Cerebellar cortex (tissue), 1 donor: ENCODE results near the gene PCDHA10.
"Not testable (repeated sequence)": the region's sequence is repeated elsewhere in the genome, so short reads cannot be mapped to it uniquely, and the experiment has no call there.

Experiments used
- DNase-seq: peaks from one replicate; pipeline ENCODE4 v3.0.0-alpha.2; 2015; ENCODE audit warnings: low spot score

PCDHA10 gene, protein sequence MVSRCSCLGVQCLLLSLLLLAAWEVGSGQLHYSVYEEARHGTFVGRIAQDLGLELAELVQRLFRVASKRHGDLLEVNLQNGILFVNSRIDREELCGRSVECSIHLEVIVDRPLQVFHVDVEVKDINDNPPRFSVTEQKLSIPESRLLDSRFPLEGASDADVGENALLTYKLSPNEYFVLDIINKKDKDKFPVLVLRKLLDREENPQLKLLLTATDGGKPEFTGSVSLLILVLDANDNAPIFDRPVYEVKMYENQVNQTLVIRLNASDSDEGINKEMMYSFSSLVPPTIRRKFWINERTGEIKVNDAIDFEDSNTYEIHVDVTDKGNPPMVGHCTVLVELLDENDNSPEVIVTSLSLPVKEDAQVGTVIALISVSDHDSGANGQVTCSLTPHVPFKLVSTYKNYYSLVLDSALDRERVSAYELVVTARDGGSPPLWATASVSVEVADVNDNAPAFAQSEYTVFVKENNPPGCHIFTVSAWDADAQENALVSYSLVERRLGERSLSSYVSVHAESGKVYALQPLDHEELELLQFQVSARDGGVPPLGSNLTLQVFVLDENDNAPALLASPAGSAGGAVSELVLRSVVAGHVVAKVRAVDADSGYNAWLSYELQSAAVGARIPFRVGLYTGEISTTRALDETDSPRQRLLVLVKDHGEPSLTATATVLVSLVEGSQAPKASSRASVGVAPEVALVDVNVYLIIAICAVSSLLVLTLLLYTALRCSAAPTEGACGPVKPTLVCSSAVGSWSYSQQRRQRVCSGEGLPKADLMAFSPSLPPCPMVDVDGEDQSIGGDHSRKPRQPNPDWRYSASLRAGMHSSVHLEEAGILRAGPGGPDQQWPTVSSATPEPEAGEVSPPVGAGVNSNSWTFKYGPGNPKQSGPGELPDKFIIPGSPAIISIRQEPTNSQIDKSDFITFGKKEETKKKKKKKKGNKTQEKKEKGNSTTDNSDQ

DNA sequence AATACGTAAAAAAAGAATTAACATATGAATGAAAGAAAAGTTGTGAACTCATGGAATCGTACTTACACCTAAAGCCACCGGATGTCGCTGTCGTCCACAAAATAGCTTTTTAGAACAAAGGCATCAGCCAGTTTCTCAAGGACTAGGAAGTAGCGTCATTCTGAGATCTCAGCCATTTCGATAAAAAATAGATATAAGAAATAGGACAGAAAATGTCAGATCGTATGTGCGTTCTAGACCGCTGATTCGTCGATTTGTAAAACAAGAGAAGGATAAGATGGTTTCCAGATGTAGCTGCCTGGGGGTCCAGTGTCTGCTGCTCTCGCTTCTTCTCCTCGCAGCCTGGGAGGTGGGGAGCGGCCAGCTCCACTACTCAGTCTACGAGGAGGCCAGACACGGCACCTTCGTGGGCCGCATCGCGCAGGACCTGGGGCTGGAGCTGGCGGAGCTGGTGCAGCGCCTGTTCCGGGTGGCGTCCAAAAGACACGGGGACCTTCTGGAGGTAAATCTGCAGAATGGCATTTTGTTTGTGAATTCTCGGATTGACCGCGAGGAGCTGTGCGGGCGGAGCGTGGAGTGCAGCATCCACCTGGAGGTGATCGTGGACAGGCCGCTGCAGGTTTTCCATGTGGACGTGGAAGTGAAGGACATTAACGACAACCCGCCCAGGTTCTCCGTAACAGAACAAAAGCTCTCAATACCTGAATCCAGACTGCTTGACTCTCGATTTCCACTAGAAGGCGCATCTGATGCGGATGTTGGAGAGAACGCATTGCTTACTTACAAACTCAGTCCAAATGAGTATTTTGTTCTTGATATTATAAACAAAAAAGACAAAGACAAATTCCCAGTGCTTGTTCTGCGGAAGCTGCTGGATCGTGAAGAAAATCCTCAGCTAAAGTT, at the start of gene PCDHA10:
TSS of gene PCDHA10 (plus strand) at position 126 of the 903 bp plus-strand sequence. CDS start at position 278, 152 bp downstream.
- DNase-seq = peak; percentile 19

DNA sequence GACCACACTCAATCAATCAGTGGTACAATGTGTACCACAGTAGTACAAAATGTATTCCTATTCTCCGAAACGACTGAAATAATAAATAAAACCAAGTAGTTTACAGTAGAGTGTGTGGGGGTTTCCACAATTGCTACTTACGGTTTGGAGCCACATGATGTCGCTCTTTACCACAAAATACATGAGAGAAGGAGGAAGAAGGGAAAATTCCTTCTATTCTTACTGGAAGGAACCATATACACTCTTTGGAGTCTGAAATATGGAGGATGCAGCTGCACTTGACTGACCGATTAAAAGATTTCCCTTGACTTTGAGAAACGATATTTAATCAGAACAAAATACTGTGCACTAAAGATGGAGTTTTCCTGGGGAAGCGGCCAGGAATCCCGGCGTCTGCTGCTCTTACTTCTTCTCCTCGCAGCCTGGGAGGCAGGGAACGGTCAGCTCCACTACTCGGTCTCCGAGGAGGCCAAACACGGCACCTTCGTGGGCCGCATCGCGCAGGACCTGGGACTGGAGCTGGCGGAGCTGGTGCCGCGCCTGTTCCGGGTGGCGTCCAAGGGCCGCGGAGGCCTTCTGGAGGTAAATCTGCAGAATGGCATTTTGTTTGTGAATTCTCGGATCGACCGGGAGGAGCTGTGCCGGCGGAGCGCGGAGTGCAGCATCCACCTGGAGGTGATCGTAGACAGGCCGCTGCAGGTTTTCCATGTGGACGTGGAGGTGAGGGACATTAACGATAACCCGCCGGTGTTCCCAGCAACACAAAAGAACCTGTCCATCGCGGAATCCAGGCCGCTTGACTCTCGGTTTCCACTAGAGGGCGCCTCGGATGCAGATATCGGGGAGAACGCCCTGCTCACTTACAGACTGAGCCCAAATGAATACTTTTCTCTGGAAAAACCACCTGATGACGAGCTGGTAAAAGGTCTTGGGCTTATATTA, 48.6 kb upstream of the PCDHA10 start, which contains the start of gene PCDHA4:
TSS of gene PCDHA4 (plus strand) at position 235 of the 942 bp plus-strand sequence.
- peak; percentile 64 for DNase-seq

DNA sequence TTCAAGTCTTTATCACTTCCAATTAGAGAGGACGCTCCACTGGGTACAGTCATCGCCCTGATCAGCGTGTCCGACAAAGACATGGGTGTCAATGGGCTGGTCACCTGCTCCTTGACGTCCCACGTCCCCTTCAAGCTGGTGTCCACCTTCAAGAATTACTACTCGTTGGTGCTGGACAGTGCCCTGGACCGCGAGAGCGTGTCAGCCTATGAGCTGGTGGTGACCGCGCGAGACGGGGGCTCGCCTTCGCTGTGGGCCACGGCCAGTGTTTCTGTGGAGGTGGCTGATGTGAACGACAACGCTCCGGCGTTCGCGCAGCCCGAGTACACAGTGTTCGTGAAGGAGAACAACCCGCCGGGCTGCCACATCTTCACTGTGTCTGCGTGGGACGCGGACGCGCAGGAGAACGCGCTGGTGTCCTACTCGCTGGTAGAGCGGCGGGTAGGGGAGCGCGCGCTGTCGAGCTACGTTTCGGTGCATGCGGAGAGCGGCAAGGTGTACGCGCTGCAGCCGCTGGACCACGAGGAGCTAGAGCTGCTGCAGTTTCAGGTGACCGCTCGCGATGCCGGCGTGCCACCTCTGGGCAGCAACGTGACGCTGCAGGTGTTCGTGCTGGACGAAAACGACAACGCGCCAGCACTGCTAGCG, 47.3 kb upstream of the PCDHA10 start:
- not testable (repeated sequence) for DNase-seq

DNA sequence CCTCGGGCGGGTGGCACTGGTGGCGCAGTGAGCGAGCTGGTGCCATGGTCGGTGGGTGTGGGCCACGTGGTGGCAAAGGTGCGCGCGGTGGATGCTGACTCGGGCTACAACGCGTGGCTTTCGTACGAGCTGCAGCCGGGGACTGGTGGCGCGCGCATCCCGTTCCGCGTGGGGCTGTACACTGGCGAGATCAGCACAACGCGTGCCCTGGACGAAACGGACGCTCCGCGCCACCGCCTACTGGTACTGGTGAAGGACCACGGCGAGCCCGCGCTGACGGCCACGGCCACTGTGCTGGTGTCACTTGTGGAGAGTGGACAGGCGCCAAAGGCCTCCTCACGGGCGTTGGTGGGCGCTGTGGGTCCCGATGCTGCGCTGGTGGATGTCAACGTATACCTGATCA, 46.8 kb upstream of the PCDHA10 start:
- DNase-seq = no peak

DNA sequence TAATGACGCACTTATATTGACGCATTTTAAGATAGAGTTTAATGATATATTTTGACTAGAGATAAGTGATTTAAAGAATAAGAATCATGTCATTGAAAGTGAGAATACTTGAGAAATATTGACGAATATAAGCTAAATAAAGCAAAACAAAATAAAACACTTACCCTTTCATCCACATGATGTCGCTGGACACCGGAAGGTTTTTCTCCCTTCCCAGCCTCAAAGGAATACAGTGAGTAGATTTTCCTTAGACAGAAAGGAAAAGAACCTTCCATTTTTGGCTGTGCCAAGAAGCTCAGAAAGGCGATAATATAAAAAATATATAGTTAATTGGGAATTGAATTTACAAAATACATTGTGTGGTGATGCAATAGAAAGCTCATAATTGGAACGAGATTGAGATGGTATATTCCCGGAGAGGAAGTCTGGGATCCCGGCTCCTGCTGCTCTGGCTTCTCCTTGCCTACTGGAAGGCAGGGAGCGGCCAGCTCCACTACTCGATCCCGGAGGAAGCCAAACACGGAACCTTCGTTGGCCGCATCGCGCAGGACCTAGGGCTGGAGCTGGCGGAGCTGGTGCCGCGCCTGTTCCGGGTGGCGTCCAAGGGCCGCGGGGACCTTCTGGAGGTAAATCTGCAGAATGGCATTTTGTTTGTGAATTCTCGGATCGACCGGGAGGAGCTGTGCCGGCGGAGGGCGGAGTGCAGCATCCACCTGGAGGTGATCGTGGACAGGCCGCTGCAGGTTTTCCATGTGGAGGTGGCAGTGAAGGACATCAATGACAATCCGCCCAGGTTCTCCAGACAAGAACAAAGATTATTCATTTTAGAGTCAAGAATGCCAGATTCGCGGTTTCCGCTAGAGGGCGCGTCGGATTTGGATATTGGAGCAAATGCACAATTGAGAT, 34.1 kb upstream of the PCDHA10 start, which contains the start of gene PCDHA5:
TSS of gene PCDHA5 (plus strand) at position 239 of the 906 bp plus-strand sequence.
- DNase-seq = peak; percentile 47

DNA sequence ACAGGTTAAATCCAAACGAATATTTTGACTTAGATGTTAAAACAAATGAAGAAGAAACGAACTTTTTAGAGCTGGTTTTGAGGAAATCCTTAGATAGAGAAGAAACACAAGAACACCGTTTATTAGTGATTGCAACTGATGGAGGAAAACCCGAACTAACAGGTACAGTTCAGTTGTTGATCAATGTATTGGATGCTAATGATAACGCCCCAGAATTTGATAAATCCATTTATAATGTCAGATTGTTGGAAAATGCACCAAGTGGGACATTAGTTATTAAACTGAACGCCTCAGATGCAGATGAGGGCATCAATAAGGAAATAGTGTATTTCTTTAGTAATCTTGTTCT, 33.4 kb upstream of the PCDHA10 start:
- DNase-seq = no peak

DNA sequence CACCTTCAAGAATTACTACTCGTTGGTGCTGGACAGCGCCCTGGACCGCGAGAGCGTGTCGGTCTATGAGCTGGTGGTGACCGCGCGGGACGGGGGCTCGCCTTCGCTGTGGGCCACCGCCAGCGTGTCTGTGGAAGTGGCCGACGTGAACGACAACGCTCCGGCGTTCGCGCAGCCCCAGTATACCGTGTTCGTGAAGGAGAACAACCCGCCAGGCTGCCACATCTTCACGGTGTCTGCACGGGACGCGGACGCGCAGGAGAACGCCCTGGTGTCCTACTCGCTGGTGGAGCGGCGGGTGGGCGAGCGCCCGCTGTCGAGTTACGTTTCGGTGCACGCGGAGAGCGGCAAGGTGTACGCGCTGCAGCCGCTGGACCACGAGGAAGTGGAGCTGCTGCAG, 32.7 kb upstream of the PCDHA10 start:
- DNase-seq = not testable (repeated sequence)

DNA sequence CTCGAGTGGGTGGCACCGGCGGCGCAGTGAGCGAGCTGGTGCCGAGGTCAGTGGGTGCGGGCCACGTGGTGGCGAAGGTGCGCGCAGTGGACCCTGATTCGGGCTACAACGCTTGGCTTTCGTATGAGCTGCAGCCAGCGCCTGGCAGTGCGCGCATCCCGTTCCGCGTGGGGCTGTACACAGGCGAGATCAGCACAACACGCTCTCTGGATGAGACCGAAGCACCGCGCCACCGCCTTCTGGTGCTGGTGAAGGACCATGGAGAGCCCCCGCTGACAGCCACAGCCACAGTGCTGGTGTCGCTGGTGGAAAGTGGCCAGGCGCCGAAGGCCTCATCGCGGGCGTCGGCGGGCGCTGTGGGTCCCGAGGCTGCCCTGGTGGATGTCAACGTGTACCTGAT, 32.2 kb upstream of the PCDHA10 start:
- no peak for DNase-seq

DNA sequence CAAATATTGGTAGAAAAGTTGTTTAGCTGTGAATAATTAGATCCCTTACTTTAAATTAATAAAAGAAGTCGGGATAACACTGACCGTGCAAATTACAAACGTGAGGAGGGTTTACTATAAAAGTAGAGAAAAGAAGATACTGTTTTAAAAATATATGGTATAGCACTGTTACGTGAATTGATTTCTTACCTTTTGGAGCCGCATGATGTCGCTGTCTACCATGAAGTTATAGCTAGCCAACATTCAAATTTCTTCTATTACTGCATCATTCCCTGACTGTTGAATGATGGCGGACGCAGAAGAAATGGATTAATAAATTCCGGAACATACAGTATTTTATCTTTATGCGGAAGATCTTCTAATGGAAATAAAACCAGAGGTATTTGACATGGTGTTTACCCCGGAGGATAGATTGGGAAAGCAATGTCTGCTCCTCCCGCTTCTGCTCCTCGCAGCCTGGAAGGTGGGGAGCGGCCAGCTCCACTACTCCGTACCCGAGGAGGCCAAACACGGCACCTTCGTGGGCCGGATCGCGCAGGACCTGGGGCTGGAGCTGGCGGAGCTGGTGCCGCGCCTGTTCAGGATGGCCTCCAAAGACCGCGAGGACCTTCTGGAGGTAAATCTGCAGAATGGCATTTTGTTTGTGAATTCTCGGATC, 27.9 kb upstream of the PCDHA10 start, which contains the start of gene PCDHA6:
TSS of gene PCDHA6 (plus strand) at position 257 of the 658 bp plus-strand sequence. CDS start at position 389, 132 bp downstream.
- DNase-seq = peak; percentile 34

DNA sequence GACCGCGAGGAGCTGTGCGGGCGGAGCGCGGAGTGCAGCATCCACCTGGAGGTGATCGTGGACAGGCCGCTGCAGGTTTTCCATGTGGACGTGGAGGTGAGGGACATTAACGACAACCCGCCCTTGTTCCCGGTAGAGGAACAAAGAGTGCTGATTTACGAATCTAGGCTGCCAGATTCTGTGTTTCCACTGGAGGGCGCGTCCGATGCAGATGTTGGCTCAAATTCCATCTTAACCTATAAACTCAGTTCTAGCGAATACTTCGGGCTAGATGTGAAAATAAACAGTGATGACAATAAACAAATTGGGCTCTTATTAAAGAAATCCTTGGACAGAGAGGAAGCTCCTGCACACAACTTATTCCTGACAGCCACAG, 27.3 kb upstream of the PCDHA10 start:
- DNase-seq = no peak

DNA sequence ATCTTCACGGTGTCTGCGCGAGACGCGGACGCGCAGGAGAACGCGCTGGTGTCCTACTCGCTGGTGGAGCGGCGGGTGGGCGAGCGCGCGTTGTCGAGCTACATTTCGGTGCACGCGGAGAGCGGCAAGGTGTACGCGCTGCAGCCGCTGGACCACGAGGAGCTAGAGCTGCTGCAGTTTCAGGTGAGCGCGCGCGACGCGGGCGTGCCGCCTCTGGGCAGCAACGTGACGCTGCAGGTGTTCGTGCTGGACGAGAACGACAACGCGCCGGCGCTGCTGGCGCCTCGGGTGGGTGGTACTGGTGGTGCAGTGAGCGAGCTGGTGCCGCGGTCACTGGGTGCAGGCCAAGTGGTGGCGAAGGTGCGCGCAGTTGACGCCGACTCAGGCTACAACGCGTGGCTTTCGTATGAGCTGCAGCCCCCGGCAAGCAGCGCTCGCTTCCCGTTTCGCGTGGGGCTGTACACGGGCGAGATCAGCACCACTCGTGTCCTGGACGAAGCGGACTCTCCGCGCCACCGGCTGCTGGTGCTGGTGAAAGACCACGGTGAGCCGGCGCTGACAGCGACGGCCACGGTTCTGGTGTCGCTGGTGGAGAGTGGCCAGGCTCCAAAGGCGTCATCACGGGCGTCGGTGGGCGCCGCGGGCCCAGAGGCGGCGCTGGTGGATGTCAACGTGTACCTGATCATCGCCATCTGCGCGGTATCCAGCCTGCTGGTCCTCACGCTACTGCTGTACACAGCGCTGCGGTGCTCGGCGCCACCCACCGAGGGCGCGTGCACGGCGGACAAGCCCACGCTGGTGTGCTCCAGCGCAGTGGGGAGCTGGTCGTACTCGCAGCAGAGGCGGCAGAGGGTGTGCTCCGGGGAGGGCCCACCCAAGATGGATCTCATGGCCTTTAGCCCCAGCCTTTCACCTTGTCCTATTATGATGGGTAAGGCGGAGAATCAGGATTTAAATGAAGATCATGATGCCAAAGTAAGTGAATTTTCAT, 25.9 kb upstream of the PCDHA10 start:
- not testable (repeated sequence) for DNase-seq

DNA sequence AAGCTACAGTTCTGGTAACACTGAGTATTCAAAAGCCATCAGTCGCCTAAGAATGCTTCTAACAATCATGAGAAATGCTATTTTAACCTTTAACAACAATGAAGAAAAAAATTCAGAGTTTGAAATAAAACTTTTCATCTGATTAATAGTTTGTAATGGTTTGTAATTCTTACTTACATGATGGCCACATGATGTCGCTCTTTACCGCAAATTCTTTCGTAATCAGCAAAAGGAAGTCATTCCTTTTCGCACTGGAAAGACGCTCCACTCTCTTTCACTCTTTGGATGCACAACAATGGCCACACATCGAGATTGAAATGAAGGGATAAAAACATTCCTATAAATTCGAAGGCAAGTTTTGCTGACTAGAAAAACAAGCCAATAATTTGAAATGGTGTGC, 21.7 kb upstream of the PCDHA10 start, which contains the start of gene PCDHA7:
TSS of gene PCDHA7 (plus strand) at position 277 of the 400 bp plus-strand sequence. CDS start at position 392, 115 bp downstream.
- DNase-seq = peak; percentile 36

DNA sequence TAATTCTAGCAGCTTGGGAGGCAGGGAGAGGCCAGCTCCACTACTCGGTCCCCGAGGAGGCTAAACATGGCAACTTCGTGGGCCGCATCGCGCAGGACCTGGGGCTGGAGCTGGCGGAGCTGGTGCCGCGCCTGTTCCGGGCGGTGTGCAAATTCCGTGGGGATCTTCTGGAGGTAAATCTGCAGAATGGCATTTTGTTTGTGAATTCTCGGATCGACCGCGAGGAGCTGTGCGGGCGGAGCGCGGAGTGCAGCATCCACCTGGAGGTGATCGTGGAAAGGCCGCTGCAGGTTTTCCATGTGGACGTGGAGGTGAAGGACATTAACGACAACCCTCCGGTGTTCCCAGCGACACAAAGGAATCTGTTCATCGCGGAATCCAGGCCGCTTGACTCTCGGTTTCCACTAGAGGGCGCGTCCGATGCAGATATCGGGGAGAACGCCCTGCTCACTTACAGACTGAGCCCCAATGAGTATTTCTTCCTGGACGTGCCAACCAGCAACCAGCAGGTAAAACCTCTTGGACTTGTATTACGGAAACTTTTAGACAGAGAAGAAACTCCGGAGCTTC, 21.2 kb upstream of the PCDHA10 start:
- not testable (repeated sequence) for DNase-seq

DNA sequence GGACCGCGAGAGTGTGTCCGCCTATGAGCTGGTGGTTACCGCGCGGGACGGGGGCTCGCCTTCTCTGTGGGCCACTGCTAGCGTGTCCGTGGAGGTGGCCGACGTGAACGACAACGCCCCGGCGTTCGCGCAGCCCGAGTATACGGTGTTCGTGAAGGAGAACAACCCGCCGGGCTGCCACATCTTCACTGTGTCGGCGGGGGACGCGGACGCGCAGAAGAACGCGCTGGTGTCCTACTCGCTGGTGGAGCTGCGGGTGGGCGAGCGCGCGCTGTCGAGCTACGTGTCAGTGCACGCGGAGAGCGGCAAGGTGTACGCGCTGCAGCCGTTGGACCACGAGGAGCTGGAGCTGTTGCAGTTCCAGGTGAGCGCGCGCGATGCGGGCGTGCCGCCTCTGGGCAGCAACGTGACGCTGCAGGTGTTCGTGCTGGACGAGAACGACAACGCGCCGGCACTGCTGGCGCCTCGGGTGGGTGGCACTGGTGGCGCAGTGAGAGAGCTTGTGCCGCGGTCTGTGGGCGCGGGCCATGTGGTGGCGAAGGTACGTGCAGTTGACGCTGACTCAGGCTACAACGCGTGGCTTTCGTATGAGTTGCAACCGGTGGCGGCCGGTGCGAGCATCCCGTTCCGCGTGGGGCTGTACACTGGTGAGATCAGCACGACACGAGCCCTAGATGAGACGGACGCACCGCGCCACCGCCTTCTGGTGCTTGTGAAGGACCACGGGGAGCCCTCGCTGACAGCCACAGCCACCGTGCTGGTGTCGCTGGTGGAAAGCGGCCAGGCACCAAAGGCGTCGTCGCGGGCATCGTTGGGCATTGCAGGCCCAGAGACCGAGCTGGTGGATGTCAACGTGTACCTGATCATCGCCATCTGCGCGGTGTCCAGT, 19.8 kb upstream of the PCDHA10 start:
- no peak for DNase-seq
